Adipocyte (in vitro differentiated cells): ENCODE data around the gene FBLIM1.
"Not testable (repeated sequence)": the region's sequence is repeated elsewhere in the genome, so short reads cannot be mapped to it uniquely, and the experiment has no call there.

Source experiments
- DNase-seq: peaks from one replicate; pipeline ENCODE4 v3.0.0-alpha.2; 2015; ENCODE audit warnings: low read depth
- H3K27me3 ChIP-seq: replicated peaks from 2 replicates; pipeline ENCODE4 v1.7.0; 2013; ENCODE audit warnings: mild to moderate bottlenecking, low read length, moderate library complexity; ENCODE audit not compliant: control insufficient read depth, insufficient read depth
- H3K36me3 ChIP-seq: 2 replicates; pipeline ENCODE4 v1.7.0; 2013; ENCODE audit warnings: low read length, mild to moderate bottlenecking, moderate library complexity; ENCODE audit not compliant: control insufficient read depth, insufficient read depth, severe bottlenecking
- H3K4me1 ChIP-seq: 2 replicates; pipeline ENCODE4 v1.7.0; 2013; ENCODE audit warnings: mild to moderate bottlenecking, low read length, moderate library complexity; ENCODE audit not compliant: control insufficient read depth, insufficient read depth
- H3K4me3 ChIP-seq: 2 replicates; pipeline ENCODE4 v1.7.0; 2013; ENCODE audit warnings: mild to moderate bottlenecking, low read length, moderate library complexity
- H3K9ac ChIP-seq: 2 replicates; pipeline ENCODE4 v1.7.0; 2013; ENCODE audit warnings: mild to moderate bottlenecking, low read length, moderate library complexity
- H3K9me3 ChIP-seq: 2 replicates; pipeline ENCODE4 v1.7.0; 2013; ENCODE audit warnings: mild to moderate bottlenecking, low read length, moderate library complexity; ENCODE audit not compliant: control insufficient read depth

FBLIM1 gene

DNA sequence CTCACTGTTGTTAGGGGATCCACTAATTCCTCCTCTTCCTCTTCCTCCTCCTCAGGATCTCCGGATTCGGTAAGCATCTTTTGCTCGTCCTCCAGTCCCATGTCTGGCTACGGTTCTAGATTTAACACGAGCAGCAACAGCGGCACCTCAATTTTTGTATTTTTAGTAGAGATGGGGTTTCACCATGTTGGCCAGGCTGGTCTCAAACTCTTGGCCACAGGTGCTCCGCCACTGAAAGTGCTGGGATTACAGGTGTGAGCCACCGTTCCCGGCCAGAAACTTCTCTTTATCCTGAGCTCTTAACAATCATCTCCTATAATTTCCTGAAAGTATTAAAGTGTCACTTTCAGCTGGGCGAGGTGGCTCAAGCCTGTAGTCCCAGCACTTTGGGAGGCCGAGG is 49.0 kb downstream of the FBLIM1 start, which contains the start of gene UQCRHL:
UQCRHL (minus strand) TSS at position 101 of the 400 bp plus-strand sequence; CDS start at position 101, 0 bp downstream.
- not testable (repeated sequence) for H3K36me3 ChIP-seq, DNase-seq

DNA sequence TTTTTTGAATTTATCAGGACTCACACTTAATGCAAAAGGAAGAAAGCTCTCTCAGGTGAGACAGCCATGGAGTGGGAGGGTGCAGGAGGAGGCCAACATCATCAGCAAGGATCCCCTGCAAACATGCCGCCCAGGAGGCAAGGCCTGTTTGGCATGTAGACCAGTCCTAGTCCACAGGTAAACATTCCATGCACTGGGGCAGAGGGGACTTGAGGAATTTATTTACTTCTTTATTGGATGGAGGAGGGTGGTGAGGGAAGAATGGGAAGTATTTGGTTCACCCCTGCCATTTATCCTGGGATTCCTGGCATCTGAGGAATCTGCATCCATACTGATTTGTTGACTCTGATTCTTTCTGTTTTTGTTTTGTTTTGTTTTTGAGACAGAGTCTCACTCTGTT is 50.4 kb downstream of the FBLIM1 start:
- no peaks in the 10 kb centered on the region for H3K36me3 ChIP-seq
- H3K27me3 ChIP-seq, result no peaks in the 10 kb centered on the region
- H3K4me3 ChIP-seq, result no peak overlapping the region
- no peaks in the 10 kb centered on the region for H3K9me3 ChIP-seq
- H3K4me1 ChIP-seq, result peaks cover 31% of the 10 kb centered on the region
- DNase-seq, result no peak
- no peak overlapping the region for H3K9ac ChIP-seq

More for the DNA sequence above, 49.0 kb downstream of the FBLIM1 start, which contains the start of gene UQCRHL:
- peaks cover 31% of the 10 kb centered on the region for H3K4me1 ChIP-seq
- H3K4me3 ChIP-seq, H3K27me3 ChIP-seq, H3K9ac ChIP-seq, H3K9me3 ChIP-seq: not testable (repeated sequence)

- peak overlapping the region; percentile 67 for H3K4me3 ChIP-seq
- no peaks in the 10 kb centered on the region for H3K9me3 ChIP-seq
- DNase-seq, result no peak
- no peaks in the 10 kb centered on the region for H3K36me3 ChIP-seq
- no peaks in the 10 kb centered on the region for H3K27me3 ChIP-seq
- H3K9ac ChIP-seq, result peak overlapping the region; percentile 88
- peaks cover 31% of the 10 kb centered on the region for H3K4me1 ChIP-seq
Observed at GRCh38 chr1:15810073-15810472, 51.5 kb downstream of the FBLIM1 start.

DNA sequence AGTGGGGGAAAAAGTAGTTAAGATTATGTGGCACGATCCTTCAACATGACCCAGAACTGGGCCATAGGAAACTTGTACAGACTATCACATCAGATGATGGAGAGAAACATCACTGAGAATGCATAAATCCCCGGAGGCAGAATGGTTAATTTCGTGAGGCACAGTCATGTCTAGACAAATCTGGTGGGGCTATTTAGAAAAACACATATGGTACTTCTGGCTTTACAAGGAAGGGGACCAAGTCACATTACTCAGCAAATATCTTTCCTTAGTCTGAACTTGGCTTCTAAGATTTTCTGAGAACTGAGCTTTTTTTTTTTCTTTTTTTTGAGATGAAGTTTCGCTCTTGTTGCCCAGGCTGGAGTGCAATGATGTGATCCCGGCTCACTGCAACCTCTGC is 58.1 kb downstream of the FBLIM1 start:
- H3K4me1 ChIP-seq, result peaks cover 20% of the 10 kb centered on the region
- no peak for DNase-seq
- no peaks in the 10 kb centered on the region for H3K27me3 ChIP-seq
- no peaks in the 10 kb centered on the region for H3K36me3 ChIP-seq
- no peak overlapping the region for H3K9ac ChIP-seq
- no peaks in the 10 kb centered on the region for H3K9me3 ChIP-seq
- no peak overlapping the region for H3K4me3 ChIP-seq

- peak; percentile 52 for DNase-seq
- Histone ChIP-seq H3K27me3 (no peaks in the 10 kb centered on the region), H3K9ac (no peak overlapping the region), H3K9me3 (no peaks in the 10 kb centered on the region), H3K4me3 (no peak overlapping the region), H3K4me1 (peaks cover 19% of the 10 kb centered on the region), H3K36me3 (no peaks in the 10 kb centered on the region)
Observed at GRCh38 chr1:15820478-15820877, 61.9 kb downstream of the FBLIM1 start.

- peak overlapping the region; percentile 40 for H3K9ac ChIP-seq
- H3K27me3 ChIP-seq, result no peaks in the 10 kb centered on the region
- H3K9me3 ChIP-seq, result no peaks in the 10 kb centered on the region
- peak overlapping the region; percentile 44 for H3K4me3 ChIP-seq
- peaks cover 11% of the 10 kb centered on the region for H3K4me1 ChIP-seq
- DNase-seq, result peak; percentile 31
- H3K36me3 ChIP-seq, result no peaks in the 10 kb centered on the region
Observed at GRCh38 chr1:15825800-15826199, 67.2 kb downstream of the FBLIM1 start.

GRCh38 chr1:15826810-15827507 is 68.4 kb downstream of the FBLIM1 start:
- Histone ChIP-seq H3K9me3 (no peaks in the 10 kb centered on the region), H3K4me3 (no peak overlapping the region), H3K36me3 (no peaks in the 10 kb centered on the region), H3K9ac (no peak overlapping the region), H3K27me3 (no peaks in the 10 kb centered on the region), H3K4me1 (peaks cover 14% of the 10 kb centered on the region)
- no peak for DNase-seq

DNA sequence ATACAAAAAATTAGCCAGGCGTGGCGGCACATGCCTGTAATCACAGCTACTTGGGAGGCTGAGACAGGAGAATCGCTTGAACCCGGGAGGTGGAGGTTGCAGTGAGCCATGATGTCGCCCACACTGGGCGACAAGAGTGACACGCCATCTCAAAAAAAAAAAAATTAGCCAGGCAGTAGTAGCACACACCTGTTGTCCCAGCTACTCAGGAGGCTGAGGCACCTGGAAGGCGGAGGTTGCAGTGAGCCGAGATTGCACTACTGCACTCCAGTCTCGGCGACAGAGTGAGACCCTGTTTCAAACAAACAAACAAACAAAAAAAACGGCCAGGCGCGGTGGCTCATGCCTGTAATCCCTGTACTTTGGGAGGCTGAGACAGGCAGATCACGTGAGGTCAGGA is 69.0 kb downstream of the FBLIM1 start:
- not testable (repeated sequence) for H3K9me3 ChIP-seq, H3K27me3 ChIP-seq, DNase-seq, H3K9ac ChIP-seq, H3K4me3 ChIP-seq, H3K36me3 ChIP-seq
- H3K4me1 ChIP-seq, result peaks cover 18% of the 10 kb centered on the region

DNA sequence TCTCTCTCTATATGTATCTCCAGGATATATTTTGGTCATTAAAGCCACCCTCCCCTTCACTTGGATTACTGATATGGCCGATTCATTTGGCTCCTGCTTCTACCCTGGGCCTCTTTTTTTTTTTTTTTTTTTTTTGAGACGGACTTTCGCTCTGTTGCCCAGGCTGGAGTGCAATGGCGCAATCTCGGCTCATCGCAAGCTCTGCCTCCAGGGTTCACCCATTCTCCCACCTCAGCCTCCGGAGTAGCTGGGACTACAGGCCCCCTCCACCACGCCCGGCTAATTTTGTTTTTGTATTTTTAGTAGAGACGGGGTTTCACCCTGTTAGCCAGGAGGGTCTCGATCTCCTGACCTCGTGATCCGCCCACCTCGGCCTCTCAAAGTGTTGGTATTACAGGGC is 70.3 kb downstream of the FBLIM1 start:
- H3K9ac ChIP-seq, DNase-seq, H3K4me3 ChIP-seq, H3K36me3 ChIP-seq, H3K27me3 ChIP-seq, H3K9me3 ChIP-seq: not testable (repeated sequence)
- peaks cover 29% of the 10 kb centered on the region for H3K4me1 ChIP-seq

- Histone ChIP-seq H3K9ac (no peak overlapping the region), H3K4me3 (no peak overlapping the region), H3K4me1 (peaks cover 27% of the 10 kb centered on the region), H3K9me3 (no peaks in the 10 kb centered on the region), H3K36me3 (no peaks in the 10 kb centered on the region), H3K27me3 (no peaks in the 10 kb centered on the region)
- DNase-seq, result no peak
Observed at GRCh38 chr1:15830258-15830657, 71.7 kb downstream of the FBLIM1 start.

DNA sequence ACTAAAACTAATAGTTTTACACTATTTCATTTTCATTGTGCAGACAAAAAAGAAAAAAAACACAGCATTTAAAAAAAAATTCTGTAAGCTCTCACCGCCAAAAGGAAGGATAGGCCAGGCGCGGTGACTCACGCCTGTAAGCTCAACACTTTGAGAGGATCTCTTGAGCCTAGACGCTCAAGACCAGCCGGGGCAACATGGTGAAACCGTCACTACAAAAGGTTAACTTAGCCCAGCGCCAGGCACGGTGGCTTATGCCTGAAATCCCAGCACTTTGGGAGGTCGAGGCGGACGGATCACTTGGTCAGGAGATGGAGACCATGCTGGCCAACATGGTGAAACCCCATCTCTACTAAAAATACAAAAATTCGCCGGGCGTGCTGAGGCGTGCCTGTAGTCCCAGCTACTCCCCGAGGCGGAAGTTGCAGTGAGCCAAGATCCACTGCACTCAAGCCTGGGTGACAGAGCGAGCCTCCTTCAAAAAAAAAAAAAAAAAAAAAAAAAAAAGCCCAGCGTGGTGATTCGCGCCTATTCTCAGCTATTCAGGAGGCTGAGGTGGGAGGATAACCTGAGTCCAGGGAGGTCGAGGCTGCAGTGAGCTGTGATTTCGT is 74.6 kb downstream of the FBLIM1 start:
- no peak for DNase-seq
- H3K4me3 ChIP-seq, result peak overlapping the region; percentile 92
- H3K4me1 ChIP-seq, result peaks cover 20% of the 10 kb centered on the region
- no peaks in the 10 kb centered on the region for H3K27me3 ChIP-seq
- H3K9me3 ChIP-seq, result no peaks in the 10 kb centered on the region
- no peaks in the 10 kb centered on the region for H3K36me3 ChIP-seq
- peak overlapping the region; percentile 98 for H3K9ac ChIP-seq
